Activated T-cell treated with anti-CD3 and anti-CD28 coated beads, Interleukin-2, amount 50 U/mL, for 24 hours (primary cell): Measurements from ENCODE around the gene CYP21A2.

Experiments
- DNase-seq: peaks from one replicate; pipeline ENCODE4 v3.0.0-alpha.2; 2020
- H3K27ac Mint-ChIP-seq: 2 replicates; pipeline ENCODE4 v1.8.0; 2020; ENCODE audit warnings: mild to moderate bottlenecking, mixed read lengths
- H3K27me3 Mint-ChIP-seq: 2 replicates; pipeline ENCODE4 v1.8.0; 2020; ENCODE audit warnings: mixed read lengths
- H3K36me3 Mint-ChIP-seq: 2 replicates; pipeline ENCODE4 v1.8.0; 2020; ENCODE audit warnings: low read depth, mixed read lengths
- H3K4me1 Mint-ChIP-seq: 2 replicates; pipeline ENCODE4 v1.8.0; 2020; ENCODE audit warnings: low read depth, mixed read lengths
- H3K4me3 Mint-ChIP-seq: 2 replicates; pipeline ENCODE4 v1.8.0; 2020; ENCODE audit warnings: mild to moderate bottlenecking, moderate library complexity, mixed read lengths
- H3K9me3 Mint-ChIP-seq: 2 replicates; pipeline ENCODE4 v1.8.0; 2020; ENCODE audit warnings: mixed read lengths

Gene CYP21A2

DNA sequence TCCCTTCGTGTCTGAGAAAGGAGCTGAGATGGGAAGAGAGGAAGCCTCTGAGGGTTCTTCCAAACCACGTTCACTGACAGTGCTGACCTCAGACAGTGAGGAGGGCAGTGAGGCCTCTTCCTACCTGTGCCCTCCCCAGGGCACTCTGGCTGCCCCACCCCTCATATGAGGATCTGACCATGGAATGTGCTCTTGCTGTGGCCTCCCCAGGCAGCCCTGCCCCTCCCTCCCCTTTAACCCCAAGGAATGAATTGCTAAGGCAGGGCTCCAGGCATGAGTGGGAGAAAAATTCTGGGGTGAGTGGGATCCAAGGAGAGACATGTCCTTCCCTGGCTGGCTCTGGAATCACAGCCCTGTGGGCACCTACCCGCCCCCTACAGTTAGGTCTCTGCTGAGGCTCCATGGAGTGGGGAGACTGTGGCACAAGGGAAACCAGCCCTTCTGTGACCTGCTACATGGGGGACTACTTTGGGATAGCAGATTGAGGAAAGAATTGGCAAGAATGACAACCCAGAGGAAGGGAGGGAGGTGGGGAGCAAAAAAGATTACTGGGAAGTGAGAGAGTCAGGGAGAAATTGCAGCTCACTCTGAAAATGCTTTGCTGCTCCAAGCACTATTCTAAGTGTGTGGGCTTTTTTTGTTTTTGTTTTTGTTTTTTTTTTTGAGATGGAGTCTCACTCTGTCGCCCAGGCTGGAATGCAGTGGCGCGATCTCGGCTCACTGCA, 41.5 kb downstream of the CYP21A2 start:
- peaks cover 20% of the 10 kb centered on the region for H3K27me3 Mint-ChIP-seq
- no peaks in the 10 kb centered on the region for H3K9me3 Mint-ChIP-seq
- H3K27ac Mint-ChIP-seq = no peak overlapping the region
- H3K4me1 Mint-ChIP-seq = no peaks in the 10 kb centered on the region
- H3K36me3 Mint-ChIP-seq = no peaks in the 10 kb centered on the region
- no peak for DNase-seq
- no peak overlapping the region for H3K4me3 Mint-ChIP-seq

DNA sequence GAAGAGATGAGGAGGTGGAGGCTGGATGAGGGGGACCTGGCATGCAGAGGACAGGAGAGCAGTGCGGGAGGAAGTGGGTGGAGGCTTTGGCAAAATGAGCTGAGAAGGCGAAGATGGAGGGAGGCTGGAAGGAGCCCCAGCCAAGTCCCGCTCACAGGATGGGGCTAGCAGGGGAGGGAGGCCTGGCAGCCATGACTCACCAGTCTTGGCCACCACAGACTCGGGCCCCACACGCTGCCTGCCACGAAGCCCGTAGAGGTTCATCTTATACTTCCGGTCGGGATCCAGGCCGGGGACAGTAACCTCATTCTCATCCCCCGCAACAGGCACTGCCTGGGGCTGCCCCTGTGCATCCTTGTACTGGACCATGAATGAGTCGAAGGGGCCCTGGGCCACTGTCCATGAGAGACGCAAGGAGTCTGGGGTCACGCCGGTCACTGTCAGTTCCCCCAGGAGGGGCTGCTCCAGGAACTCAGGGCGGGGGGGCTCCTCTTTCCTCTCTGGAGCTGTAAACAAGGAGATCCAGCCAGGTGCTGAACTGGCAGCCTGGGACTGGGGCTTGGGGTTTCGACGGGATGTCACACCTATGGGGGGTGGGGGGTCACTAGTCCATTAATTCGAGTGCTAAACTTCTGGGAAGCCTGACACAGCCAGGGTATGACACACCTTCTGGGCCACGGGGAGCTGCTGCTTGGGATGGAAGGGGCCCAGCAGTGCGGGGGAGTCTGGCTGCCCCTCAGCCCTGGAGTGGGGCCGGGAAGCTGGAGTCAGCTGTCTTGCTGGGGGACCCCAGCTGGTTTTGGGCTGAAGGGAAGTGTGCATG, 43.2 kb downstream of the CYP21A2 start:
- H3K36me3 Mint-ChIP-seq = no peaks in the 10 kb centered on the region
- no peak overlapping the region for H3K27ac Mint-ChIP-seq
- H3K4me3 Mint-ChIP-seq = no peak overlapping the region
- H3K27me3 Mint-ChIP-seq = peaks cover 36% of the 10 kb centered on the region
- no peaks in the 10 kb centered on the region for H3K9me3 Mint-ChIP-seq
- H3K4me1 Mint-ChIP-seq = peaks cover 4% of the 10 kb centered on the region
- no peak for DNase-seq

- Mint-ChIP-seq H3K9me3 (no peaks in the 10 kb centered on the region), H3K4me3 (no peak overlapping the region), H3K27ac (no peak overlapping the region), H3K36me3 (no peaks in the 10 kb centered on the region), H3K27me3 (peaks cover 43% of the 10 kb centered on the region), H3K4me1 (peaks cover 11% of the 10 kb centered on the region)
- DNase-seq = no peak
Measured at GRCh38 chr6:32082478-32082877, 44.3 kb downstream of the CYP21A2 start.

GRCh38 chr6:32082935-32083334, 44.7 kb downstream of the CYP21A2 start:
- Mint-ChIP-seq H3K9me3 (no peaks in the 10 kb centered on the region), H3K36me3 (no peaks in the 10 kb centered on the region), H3K4me3 (no peak overlapping the region), H3K27ac (no peak overlapping the region), H3K27me3 (peaks cover 43% of the 10 kb centered on the region), H3K4me1 (peaks cover 11% of the 10 kb centered on the region)
- DNase-seq = no peak

DNA sequence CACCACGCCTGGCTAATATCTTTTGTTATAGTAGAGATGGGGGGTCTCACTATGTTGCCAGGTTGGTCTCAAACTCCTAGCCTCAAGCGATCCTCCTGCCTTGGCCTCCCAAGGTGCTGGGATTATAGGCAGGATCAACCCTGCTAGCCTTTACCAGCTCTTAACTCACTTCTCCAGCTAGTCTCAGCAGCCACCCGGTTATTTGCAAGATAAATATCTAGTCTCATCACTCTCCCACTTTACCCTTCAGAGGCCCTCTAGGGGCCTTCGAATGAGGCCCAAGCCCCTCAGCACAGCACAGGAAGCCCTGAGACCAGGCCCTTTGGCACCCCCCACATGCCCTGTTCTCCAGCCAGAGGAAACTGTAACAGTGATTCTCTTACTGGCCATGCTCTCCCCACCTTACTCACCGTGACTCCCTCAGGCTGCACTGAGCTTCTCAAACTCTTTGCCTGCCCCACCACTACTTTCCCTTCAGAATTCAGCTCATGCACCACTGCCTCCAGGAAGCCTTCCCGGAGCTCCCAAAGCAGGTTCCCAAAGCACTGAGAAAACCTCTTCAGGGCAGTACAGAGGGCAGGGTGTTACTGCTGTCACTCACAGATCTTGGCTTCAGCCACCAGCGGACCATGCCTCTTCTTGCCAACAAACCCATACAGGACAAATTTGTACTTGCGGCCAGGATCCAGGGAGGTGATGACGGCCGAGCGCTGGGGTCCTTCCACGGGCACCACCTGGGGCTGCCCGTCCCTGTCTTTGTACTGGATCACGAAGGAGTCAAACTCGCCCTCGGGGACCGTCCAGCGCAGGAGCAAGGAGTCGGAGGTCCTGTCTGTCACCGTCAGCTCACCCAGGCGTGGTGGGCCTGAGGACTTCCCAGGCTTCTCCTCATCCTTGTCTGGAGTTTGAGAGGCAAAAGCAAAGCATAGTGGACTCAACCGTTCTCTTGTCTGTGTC, 45.9 kb downstream of the CYP21A2 start:
- H3K27ac Mint-ChIP-seq = no peak overlapping the region
- DNase-seq = no peak
- no peaks in the 10 kb centered on the region for H3K36me3 Mint-ChIP-seq
- H3K27me3 Mint-ChIP-seq = peaks cover 53% of the 10 kb centered on the region
- no peak overlapping the region for H3K4me3 Mint-ChIP-seq
- no peaks in the 10 kb centered on the region for H3K9me3 Mint-ChIP-seq
- peaks cover 11% of the 10 kb centered on the region for H3K4me1 Mint-ChIP-seq

DNA sequence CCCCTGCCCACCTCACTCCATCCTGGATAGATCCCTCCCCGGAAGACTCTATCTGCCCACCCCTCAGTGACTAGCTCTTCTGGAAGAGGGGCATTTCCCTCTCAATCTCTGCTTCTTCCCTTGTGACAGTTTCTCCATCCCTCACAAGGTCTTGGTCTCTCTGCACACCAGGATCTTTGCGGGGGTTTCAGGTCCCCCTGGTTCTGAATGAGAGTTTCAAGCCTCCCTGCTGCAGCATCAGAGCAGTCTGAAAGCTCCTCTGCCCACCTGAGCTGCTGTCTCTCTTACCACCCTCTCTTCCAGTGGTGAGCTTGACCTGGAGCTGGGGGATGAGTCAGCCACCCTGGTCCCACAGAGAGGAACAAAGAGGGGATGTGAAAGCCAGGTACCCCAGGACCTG, 46.6 kb downstream of the CYP21A2 start:
- no peak for DNase-seq
- Mint-ChIP-seq H3K9me3 (no peaks in the 10 kb centered on the region), H3K36me3 (no peaks in the 10 kb centered on the region), H3K27ac (no peak overlapping the region), H3K4me1 (peaks cover 11% of the 10 kb centered on the region), H3K4me3 (no peak overlapping the region), H3K27me3 (peaks cover 60% of the 10 kb centered on the region)

- H3K36me3 Mint-ChIP-seq = no peaks in the 10 kb centered on the region
- H3K4me3 Mint-ChIP-seq = no peak overlapping the region
- peaks cover 11% of the 10 kb centered on the region for H3K4me1 Mint-ChIP-seq
- no peak for DNase-seq
- no peaks in the 10 kb centered on the region for H3K9me3 Mint-ChIP-seq
- peaks cover 70% of the 10 kb centered on the region for H3K27me3 Mint-ChIP-seq
- no peak overlapping the region for H3K27ac Mint-ChIP-seq
Measured at GRCh38 chr6:32085759-32086459, 47.7 kb downstream of the CYP21A2 start.

- no peaks in the 10 kb centered on the region for H3K9me3 Mint-ChIP-seq
- H3K36me3 Mint-ChIP-seq = no peaks in the 10 kb centered on the region
- H3K4me3 Mint-ChIP-seq = no peak overlapping the region
- peaks cover 69% of the 10 kb centered on the region for H3K27me3 Mint-ChIP-seq
- peak; percentile 43 for DNase-seq
- peaks cover 11% of the 10 kb centered on the region for H3K4me1 Mint-ChIP-seq
- peak overlapping the region; percentile 76 for H3K27ac Mint-ChIP-seq
Measured at GRCh38 chr6:32086661-32087573, 48.7 kb downstream of the CYP21A2 start.

DNA sequence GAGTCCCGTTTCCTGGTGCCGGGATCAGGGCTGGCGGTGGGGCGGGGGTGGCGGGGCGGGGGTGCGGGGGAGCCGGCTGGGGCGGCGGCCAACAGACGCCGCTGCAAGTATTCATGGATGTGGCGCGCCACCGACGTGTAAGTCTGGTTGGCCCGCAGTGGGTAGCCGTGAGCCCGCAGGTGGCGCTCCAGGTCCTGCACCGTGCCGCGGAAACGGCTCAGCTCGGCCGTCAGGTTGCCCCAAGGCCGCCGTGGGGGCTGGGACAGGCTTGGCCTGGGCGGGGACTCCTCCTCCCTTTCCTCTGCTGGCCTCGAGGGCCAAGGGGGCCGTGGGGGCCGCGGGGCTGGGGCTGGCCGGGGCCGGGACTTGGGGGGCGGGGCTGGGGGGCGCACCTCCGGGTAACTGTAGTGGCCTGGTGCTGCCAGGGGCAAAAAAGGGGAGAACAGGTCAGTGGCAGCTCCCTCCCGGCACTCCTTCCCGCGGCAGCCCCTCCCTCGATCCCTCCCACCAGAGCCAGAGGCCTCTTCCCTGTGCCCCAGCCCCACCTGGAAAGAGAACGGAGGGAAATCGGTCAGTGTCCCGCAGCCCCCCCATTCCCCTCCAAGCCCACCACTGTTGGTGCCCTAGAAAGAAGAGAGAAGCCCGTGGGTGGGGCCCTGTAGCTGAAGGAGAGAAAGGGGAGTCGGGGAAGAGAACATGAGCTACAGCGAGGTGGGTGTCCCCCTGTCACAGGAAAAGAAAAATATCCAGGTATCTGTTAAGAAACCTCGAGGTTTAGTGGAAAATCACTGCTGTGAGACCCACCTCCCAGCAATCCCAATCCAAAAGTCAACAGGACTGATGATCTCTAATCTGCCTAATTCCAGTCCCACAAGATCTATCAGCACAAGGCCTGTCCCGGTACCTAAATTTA, 49.6 kb downstream of the CYP21A2 start:
- no peaks in the 10 kb centered on the region for H3K9me3 Mint-ChIP-seq
- no peaks in the 10 kb centered on the region for H3K36me3 Mint-ChIP-seq
- peak; percentile 78 for DNase-seq
- peaks cover 11% of the 10 kb centered on the region for H3K4me1 Mint-ChIP-seq
- H3K4me3 Mint-ChIP-seq = no peak overlapping the region
- H3K27ac Mint-ChIP-seq = no peak overlapping the region
- peaks cover 63% of the 10 kb centered on the region for H3K27me3 Mint-ChIP-seq

DNA sequence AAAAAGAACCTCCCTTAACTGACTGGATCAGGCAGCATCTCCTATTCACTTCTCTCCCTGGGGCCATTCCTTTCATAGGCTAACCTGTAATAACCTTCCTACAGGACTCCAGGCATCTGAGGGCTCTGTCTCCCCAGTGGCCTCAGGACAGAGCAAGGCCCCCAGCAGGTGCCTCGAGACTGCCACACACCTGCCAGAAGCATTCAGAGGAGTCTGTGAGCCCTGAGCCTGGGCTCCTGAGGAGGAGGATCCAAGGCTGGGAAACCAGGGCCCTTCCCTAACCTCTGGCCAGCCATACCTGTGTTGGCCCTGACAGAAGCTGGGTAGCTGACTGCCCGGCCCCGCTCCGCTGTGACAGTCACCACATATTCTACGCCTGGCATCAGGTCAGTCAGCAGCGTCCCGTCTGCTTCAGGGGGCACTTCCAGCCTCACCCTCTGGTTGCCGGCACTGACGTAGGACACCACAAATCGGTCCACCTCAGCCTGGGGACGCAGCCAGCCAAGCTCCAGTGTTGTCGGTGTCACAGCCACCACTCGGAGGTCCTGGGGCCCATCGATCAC, 50.4 kb downstream of the CYP21A2 start:
- Mint-ChIP-seq H3K9me3 (no peaks in the 10 kb centered on the region), H3K4me1 (peaks cover 11% of the 10 kb centered on the region), H3K27me3 (peaks cover 66% of the 10 kb centered on the region), H3K27ac (no peak overlapping the region), H3K4me3 (no peak overlapping the region), H3K36me3 (no peaks in the 10 kb centered on the region)
- DNase-seq = no peak

GRCh38 chr6:32089082-32089828, 51.0 kb downstream of the CYP21A2 start:
- H3K4me3 Mint-ChIP-seq = no peak overlapping the region
- H3K9me3 Mint-ChIP-seq = no peaks in the 10 kb centered on the region
- no peak overlapping the region for H3K27ac Mint-ChIP-seq
- H3K4me1 Mint-ChIP-seq = peaks cover 11% of the 10 kb centered on the region
- DNase-seq = no peak
- peaks cover 62% of the 10 kb centered on the region for H3K27me3 Mint-ChIP-seq
- no peaks in the 10 kb centered on the region for H3K36me3 Mint-ChIP-seq
